Measurements from ENCODE around the gene BCAS1.

Gene BCAS1

GRCh38 chr20:54107600-54108325 is 37.4 kb upstream of the BCAS1 start:
- no peak for TF ChIP-seq GATA2 (IDR thresholded peaks at IDR 0.05; ENCODE audit: low read depth, low read length)
- no peak for TF ChIP-seq GATA3 (IDR thresholded peaks at IDR 0.05; ENCODE audit: low read depth, low read length)

GRCh38 chr20:54107181-54107580 is 36.8 kb upstream of the BCAS1 start:
- TF ChIP-seq GATA3 (IDR thresholded peaks at IDR 0.05; ENCODE audit: low read depth, low read length) (no peak), GATA2 (IDR thresholded peaks at IDR 0.05; ENCODE audit: low read depth, low read length) (no peak)

GRCh38 chr20:54106162-54106561 is 35.8 kb upstream of the BCAS1 start:
- TF ChIP-seq GATA2 (IDR thresholded peaks at IDR 0.05; ENCODE audit: low read depth, low read length): no peak
- TF ChIP-seq GATA3 (IDR thresholded peaks at IDR 0.05; ENCODE audit: low read depth, low read length): no peak

GRCh38 chr20:54105653-54106052 is 35.3 kb upstream of the BCAS1 start:
- TF ChIP-seq GATA3 (IDR thresholded peaks at IDR 0.05; ENCODE audit: low read depth, low read length): no peak
- TF ChIP-seq GATA2 (IDR thresholded peaks at IDR 0.05; ENCODE audit: low read depth, low read length): no peak

GRCh38 chr20:54104781-54105180 is 34.4 kb upstream of the BCAS1 start:
- TF ChIP-seq GATA3 (IDR thresholded peaks at IDR 0.05; ENCODE audit: low read depth, low read length) (no peak), GATA2 (IDR thresholded peaks at IDR 0.05; ENCODE audit: low read depth, low read length) (no peak)

- TF ChIP-seq GATA2 (IDR thresholded peaks at IDR 0.05; ENCODE audit: low read depth, low read length) (no peak), GATA3 (IDR thresholded peaks at IDR 0.05; ENCODE audit: low read depth, low read length) (no peak)
Measured at GRCh38 chr20:54103762-54104600, 33.6 kb upstream of the BCAS1 start.

GRCh38 chr20:54103067-54103761 is 32.8 kb upstream of the BCAS1 start:
- no peak for TF ChIP-seq GATA3 (IDR thresholded peaks at IDR 0.05; ENCODE audit: low read depth, low read length)
- no peak for TF ChIP-seq GATA2 (IDR thresholded peaks at IDR 0.05; ENCODE audit: low read depth, low read length)

GRCh38 chr20:54102543-54102942 is 32.1 kb upstream of the BCAS1 start:
- no peak for TF ChIP-seq GATA3 (IDR thresholded peaks at IDR 0.05; ENCODE audit: low read depth, low read length)
- TF ChIP-seq GATA2 (IDR thresholded peaks at IDR 0.05; ENCODE audit: low read depth, low read length): no peak

- TF ChIP-seq GATA3 (IDR thresholded peaks at IDR 0.05; ENCODE audit: low read depth, low read length) (no peak), GATA2 (IDR thresholded peaks at IDR 0.05; ENCODE audit: low read depth, low read length) (no peak)
Measured at GRCh38 chr20:54100563-54100962, 30.2 kb upstream of the BCAS1 start.

- TF ChIP-seq GATA2 (IDR thresholded peaks at IDR 0.05; ENCODE audit: low read depth, low read length) (no peak), GATA3 (IDR thresholded peaks at IDR 0.05; ENCODE audit: low read depth, low read length) (no peak)
Measured at GRCh38 chr20:54099894-54100293, 29.5 kb upstream of the BCAS1 start.

- TF ChIP-seq GATA3 (IDR thresholded peaks at IDR 0.05; ENCODE audit: low read depth, low read length) (no peak), GATA2 (IDR thresholded peaks at IDR 0.05; ENCODE audit: low read depth, low read length) (no peak)
Measured at GRCh38 chr20:54098047-54098446, 27.7 kb upstream of the BCAS1 start.

GRCh38 chr20:54097236-54097529 is 26.8 kb upstream of the BCAS1 start:
- TF ChIP-seq GATA3 (IDR thresholded peaks at IDR 0.05; ENCODE audit: low read depth, low read length) (no peak), GATA2 (IDR thresholded peaks at IDR 0.05; ENCODE audit: low read depth, low read length) (no peak)

- no peak for TF ChIP-seq GATA2 (IDR thresholded peaks at IDR 0.05; ENCODE audit: low read depth, low read length)
- TF ChIP-seq GATA3 (IDR thresholded peaks at IDR 0.05; ENCODE audit: low read depth, low read length): no peak
Measured at GRCh38 chr20:54095824-54096223, 25.4 kb upstream of the BCAS1 start.

- TF ChIP-seq GATA3 (IDR thresholded peaks at IDR 0.05; ENCODE audit: low read depth, low read length) (no peak), GATA2 (IDR thresholded peaks at IDR 0.05; ENCODE audit: low read depth, low read length) (no peak)
Measured at GRCh38 chr20:54094268-54094580, 23.8 kb upstream of the BCAS1 start.

Data from SH-SY5Y (cell line).